Right kidney (tissue), 1 donor: ENCODE results near the gene S100A5.

ENCODE experiments used
- DNase-seq: peaks from one replicate; pipeline ENCODE4 v3.0.0-alpha.2; 2016

S100A5 gene

DNA sequence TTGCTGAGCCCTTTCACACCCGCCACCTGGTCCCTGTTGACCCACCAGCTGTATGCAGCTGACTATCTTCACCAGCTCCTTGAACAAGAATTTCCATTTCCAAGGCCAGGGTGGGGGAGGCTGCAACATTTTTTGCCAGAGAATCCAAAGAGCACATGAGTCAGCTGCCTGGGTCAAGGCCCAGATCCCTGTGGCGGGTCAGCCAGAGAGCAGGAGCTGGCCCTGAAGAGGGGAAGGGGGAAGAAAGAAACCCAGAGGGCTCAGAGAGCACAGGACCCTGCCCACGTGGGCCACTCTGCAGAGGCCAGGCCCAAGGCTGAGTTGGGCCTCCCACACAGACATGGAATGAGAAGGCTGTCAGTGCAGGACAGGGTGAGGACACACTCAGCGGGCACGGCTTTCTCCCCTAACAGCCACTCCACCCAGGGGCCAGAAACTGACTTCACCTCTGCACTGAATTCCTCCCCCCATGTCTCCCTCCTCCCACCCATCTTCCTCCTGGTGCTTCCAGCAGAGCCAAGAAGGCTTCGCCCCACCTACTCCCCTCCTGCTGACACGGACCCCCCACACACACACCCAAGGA lies 33.8 kb downstream of the S100A5 start:
- DNase-seq = peak; percentile 59

DNA sequence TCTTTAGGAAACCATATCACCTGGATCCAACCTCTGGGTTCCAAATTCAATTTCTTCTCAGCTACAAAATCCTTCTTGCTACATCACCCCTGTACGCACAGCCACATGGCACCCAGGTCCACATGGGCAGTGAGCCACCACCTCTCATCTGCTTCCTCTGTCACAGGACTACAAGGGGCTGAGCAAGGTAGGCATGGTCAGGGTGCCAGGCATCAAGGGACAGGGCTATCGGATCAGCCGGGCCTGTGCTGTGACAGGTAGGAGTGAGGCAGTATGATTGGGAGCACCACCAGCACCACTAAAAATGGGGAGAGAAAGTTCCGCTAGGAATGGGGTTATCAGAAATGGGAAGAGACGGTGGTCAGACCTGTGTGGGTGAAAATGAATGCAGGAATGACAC lies 34.3 kb downstream of the S100A5 start:
- DNase-seq = no peak

DNA sequence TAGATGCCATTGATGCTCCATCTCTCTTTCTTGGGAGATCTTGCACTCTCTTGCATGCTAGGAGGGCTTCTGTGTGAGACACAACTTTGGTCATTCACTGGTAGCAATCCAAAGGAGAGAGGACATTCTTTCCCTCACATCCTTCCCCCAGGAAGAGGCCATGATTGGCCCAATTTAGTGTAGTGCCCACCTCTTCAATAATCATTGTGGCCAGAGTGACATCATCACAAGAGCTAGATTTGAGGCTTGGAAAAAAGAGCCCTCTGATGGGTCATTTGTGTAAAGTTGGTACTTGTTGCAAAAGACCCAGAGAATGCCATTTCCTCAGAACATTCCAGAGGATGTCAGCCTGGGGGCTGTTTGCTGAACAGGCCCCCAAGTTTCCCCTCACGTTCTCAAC lies 35.2 kb downstream of the S100A5 start:
- no peak for DNase-seq

DNA sequence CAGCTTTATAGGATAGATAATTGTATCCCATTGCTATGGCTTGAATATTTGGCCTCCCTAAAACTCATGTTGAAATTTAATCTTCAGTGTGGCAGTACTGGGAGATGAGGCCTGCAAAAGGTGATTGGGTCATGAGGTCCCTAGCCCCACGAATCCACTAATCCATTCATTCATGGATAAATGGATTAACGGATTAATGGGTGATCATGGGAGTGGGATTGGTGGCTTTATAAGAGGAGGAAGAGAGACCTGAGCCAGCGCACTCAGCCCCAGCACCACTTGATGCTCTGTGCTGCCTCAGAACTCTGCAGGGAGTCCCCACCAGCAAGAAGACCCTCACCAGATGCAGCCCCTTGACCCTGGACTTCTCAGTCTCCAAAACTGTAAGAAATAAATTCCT lies 37.0 kb downstream of the S100A5 start:
- no peak for DNase-seq

DNA sequence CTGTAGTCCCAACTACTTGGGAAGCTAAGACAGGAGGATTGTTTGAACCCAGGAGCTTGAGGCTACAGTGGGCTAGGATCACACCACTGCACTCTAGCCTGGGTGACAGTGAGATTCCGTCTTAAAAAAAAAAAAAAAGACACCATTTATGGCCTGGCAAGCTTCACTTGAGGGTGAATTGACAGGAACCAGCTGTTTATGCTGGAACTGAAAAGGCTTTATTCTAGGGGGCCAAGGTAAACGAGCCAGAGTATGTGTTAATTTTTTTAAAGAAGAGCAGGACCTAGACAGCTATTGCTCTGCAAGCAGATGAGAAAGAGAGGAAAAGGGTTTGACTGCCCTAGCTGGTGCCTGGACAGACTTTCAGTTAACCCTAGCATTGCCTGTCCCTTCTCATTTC lies 42.0 kb downstream of the S100A5 start:
- DNase-seq = no peak

DNA sequence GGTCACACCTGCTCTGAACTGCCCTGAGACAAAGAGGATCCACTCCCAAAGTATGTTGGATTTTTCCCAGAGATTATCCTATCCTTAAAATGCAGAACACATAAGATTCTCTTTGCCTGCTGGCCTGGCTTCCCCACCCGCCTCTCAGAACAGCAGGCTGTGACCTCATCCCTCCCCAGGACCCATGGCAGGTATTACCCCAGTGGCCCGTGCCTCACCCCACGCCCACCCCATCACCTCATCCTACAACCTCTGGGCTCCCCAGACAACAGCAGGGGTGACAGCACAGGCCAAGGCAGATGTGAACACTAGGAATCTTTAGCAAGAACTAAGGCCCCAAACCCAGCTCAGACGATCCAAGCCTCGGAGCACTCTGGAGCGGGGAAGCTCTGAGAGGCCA lies 45.2 kb downstream of the S100A5 start:
- DNase-seq = no peak

DNA sequence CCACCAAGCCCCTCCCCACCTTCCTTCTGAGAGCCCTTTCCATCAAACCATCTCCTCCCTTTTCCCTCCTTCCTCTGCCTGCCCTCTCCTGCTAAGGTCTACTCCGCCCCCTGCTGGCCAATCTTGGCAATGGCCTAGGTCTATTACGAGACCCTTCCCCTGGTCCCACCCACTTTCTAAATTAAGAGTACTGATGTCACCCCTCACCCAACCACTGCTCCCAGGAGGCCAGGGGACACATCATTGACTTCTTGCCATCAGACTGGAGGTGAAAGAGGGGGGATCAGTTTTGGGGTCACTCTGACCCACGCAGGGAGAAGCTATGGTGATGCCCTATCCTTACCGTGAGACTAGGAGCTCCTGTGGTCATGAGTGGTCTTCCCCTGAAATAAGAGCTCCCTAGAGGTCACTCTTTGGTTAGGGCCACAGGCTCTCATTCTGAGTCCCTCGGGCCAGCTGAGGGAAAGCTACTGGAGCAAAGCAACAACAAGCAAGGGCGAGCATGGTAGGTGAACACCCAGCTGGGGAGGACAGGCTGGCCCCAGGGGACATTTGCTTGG lies 45.7 kb downstream of the S100A5 start:
- DNase-seq = peak; percentile 66

DNA sequence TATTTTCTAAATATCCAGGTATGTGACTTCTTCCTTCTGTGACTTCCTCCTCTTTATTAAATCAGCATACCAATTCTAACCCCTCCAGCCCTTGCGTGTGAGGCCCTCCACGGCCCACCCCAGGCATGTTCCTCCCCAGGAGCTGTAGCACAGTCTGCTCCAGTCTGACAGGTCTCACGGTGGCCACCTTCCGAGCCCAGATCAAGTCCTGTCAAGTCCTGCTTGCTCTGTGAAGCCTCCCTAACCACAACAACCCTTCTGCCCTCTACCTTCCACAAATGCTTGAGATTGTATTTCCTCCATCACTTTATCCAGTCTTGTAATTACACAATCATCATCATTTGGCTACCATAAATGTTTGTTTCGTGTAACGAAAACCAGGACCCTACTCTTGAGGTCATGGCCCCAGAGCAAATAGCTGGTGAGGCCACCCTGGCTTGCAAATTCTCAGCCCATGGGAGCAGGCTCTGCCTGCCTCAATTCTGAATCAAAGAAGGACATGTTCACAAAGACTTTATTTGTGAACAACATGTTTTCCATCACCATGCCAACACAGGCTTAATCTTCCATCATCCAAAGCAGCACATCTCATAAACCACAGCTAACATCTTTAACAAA lies 47.3 kb downstream of the S100A5 start:
- DNase-seq = no peak

DNA sequence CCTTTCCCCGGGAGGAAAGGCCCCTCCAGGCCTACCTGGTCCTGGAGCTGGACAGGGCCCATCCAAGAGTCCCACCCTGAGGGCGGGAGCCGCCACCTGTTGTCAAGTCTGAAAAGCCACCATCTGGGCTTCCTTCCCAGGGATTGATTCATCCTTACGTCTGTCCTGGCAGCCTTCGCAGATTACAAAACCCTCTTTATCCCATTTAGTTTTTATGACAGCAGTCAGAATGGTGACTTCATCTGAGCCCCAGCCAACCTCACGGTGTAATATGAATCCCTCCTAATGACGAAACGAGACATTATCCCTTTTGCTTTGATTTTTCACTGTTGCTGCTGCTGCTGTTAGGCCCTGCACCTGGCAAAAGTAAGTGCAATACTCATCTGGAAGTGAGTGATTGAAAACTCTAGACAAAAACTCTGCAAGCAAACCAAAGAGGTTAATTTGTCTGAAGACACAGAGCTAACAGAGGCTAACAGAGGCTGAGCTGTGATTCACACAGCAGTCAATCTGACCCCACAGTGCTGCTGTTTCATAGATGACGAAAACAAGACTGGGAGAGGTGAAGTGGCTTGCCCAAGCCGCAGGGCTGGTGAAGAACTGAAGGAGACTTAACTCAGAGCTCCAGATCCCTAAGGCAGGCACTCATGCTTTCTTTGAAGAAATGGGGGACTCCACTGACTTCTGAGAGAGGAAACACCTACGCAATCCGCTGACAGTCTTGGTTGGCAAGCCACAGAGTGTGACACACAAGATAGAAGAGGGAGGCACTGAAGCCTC lies 50.3 kb downstream of the S100A5 start:
- DNase-seq = no peak

DNA sequence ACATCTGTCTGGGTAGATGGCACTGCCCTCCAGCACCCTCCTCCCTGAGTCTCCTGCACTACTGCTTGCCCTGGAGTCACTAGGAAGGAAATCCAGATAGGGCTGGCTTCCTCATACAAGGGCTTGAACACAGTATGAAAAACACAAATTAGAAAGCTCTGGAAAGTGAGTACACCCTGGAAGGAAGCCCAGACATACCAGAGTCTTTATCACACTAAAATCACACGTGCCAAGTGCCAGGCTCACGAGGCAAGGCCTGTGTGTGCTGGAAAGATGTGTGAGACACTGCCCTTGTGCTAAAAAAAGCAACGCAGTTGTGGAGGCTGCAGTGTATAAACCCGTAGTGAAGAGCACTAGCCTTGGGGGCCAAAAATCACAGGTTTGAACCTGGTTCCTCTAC lies 52.0 kb downstream of the S100A5 start:
- no peak for DNase-seq

DNA sequence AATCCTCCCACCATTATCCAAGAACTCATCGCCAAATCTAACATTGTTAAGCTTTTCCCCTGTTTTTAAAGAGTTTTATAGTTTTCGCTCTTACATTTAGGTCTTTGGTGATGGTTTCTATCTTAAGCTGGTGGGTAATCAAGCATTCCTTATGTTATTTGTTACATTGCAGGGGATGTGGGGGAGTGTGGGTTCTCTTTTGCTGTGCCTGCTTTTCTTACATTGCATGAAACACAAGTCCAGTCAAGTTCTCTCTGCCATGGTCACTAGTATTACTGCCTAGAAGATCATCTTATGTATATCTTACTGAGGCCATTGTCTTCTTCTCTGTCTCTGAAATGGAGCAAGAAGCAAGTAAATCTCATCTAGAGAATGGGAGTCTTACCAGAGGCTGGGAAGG lies 53.0 kb downstream of the S100A5 start:
- DNase-seq = no peak
